ENCODE data around the gene MSANTD3. TPM values are rescaled to one million over a fixed set of nuclear protein-coding genes. Genes with fewer than 3 reads are reported as not detected.

MSANTD3 gene
- total RNA-seq, 1 donor from 2014 or later, result 58.7 TPM

DNA sequence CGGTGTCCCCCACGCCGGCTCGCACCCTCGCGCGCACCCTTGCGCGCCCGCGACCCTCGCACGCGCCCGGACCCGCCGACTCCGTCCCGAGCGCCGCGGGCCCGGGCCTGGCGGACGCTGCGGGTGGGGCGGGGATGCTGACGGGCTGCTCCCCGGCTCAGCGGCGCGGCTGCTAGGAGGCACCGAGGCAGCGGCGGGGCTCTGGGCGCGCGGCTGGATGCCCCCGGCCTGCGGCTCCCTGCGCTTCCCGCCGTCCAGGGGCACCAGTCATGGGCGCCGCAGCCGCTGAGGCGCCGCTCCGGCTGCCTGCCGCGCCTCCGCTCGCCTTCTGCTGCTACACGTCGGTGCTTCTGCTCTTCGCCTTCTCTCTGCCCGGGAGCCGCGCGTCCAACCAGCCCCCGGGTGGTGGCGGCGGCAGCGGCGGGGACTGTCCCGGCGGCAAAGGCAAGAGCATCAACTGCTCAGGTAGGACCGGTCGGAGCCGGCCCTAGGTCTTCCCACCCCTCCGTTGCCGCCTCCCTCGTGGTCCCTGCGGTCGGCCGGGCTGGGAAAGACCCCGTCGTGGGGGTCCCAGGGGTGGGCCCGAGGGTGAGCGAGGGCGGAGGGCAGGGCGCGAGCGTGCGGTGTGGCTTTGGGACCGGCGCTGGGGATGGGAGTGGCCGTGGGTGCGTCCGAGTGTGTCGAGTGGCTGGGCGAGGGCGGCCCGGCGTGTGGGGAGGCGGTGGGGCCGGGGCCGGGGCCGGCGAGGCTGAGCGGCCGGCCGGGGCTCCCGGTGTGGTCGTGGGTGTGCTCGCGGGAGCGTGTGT, 46.5 kb downstream of the MSANTD3 start:
- no peak overlapping the region for H3K27ac Mint-ChIP-seq (ENCODE audit: unreplicated experiment)
- H3K27me3 Mint-ChIP-seq (ENCODE audit: unreplicated experiment), result no peaks in the 10 kb centered on the region
- H3K4me3 Mint-ChIP-seq (ENCODE audit: unreplicated experiment), result peak overlapping the region; percentile 71
- TF ChIP-seq, protein P1, sequence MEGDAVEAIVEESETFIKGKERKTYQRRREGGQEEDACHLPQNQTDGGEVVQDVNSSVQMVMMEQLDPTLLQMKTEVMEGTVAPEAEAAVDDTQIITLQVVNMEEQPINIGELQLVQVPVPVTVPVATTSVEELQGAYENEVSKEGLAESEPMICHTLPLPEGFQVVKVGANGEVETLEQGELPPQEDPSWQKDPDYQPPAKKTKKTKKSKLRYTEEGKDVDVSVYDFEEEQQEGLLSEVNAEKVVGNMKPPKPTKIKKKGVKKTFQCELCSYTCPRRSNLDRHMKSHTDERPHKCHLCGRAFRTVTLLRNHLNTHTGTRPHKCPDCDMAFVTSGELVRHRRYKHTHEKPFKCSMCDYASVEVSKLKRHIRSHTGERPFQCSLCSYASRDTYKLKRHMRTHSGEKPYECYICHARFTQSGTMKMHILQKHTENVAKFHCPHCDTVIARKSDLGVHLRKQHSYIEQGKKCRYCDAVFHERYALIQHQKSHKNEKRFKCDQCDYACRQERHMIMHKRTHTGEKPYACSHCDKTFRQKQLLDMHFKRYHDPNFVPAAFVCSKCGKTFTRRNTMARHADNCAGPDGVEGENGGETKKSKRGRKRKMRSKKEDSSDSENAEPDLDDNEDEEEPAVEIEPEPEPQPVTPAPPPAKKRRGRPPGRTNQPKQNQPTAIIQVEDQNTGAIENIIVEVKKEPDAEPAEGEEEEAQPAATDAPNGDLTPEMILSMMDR (IDR thresholded peaks at IDR 0.05), result no peak
- peak; percentile 85 for DNase-seq (ENCODE audit: extremely low spot score, unreplicated experiment)
- peaks cover 2% of the 10 kb centered on the region for H3K36me3 Mint-ChIP-seq (ENCODE audit: unreplicated experiment)
- no peaks in the 10 kb centered on the region for H3K9me3 Mint-ChIP-seq (ENCODE audit: unreplicated experiment)
- H3K4me1 Mint-ChIP-seq (ENCODE audit: unreplicated experiment), result peaks cover 12% of the 10 kb centered on the region

DNA sequence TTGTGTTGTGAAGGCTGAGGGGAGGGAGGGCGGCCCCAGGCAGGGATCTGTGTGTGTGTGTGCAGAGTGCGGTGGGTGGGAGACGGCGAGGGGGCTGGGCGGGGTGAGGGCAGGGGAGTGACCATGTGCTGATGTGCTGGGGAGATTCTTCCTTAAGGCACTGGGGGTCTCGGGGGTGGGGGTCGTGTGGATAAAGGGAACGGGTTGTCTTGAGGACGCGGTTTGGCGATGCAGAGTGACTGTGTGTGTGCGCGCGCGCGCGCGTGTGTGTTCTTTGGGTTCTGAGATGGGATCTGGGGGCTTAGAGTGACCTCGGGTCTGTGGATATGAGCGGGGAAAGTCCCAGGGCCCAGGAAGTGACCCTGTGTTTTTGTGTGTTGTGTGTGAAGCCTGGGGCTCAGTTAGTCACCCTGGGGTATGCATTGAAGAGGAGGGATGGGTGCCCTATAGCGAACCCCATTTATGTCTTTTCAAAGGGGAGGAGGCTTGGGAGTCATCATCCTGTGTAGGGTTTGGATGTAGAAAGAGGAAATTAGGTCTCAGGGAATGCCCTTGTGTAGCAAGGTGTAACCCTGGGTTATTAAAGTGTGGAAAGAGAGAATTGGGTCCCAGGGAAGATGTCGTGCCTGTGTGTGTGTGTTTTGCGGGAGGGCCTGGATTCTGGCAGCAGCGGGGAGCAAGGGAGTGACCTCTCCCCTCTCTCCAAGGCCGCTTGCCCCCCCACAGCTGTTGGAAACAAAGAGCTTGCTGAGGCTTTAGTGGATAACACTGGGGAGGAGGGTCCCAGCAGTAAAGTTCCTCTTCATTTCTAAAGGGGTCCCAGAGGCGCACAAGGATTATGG, 47.4 kb downstream of the MSANTD3 start:
- no peak overlapping the region for H3K27ac Mint-ChIP-seq (ENCODE audit: unreplicated experiment)
- TF ChIP-seq, protein P1 (IDR thresholded peaks at IDR 0.05), result no peak
- no peaks in the 10 kb centered on the region for H3K36me3 Mint-ChIP-seq (ENCODE audit: unreplicated experiment)
- H3K27me3 Mint-ChIP-seq (ENCODE audit: unreplicated experiment), result no peaks in the 10 kb centered on the region
- H3K4me1 Mint-ChIP-seq (ENCODE audit: unreplicated experiment), result peaks cover 12% of the 10 kb centered on the region
- H3K9me3 Mint-ChIP-seq (ENCODE audit: unreplicated experiment), result no peaks in the 10 kb centered on the region
- DNase-seq (ENCODE audit: extremely low spot score, unreplicated experiment), result no peak
- peak overlapping the region; percentile 71 for H3K4me3 Mint-ChIP-seq (ENCODE audit: unreplicated experiment)

DNA sequence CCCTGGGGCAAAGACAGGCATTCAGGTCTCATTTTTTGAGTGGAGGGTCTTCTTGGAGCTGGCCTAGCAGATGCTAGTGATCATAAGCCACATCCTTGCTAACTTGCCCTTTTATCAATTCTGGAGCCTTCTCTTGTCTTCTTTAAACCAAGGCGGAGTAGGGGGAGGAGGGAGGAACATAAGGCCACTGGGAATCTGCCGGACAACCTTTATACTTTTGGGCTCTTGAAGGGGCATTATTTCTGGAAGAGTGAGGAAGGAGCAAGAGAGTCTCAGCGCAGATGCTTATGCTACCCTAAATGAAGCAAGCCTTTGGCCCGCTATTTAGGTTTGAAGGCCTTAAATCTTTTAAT, 48.0 kb downstream of the MSANTD3 start:
- H3K4me3 Mint-ChIP-seq (ENCODE audit: unreplicated experiment), result peak overlapping the region; percentile 12
- peaks cover 12% of the 10 kb centered on the region for H3K4me1 Mint-ChIP-seq (ENCODE audit: unreplicated experiment)
- no peaks in the 10 kb centered on the region for H3K36me3 Mint-ChIP-seq (ENCODE audit: unreplicated experiment)
- no peak overlapping the region for H3K27ac Mint-ChIP-seq (ENCODE audit: unreplicated experiment)
- TF ChIP-seq, protein P1 (IDR thresholded peaks at IDR 0.05), result no peak
- no peak for DNase-seq (ENCODE audit: extremely low spot score, unreplicated experiment)
- H3K27me3 Mint-ChIP-seq (ENCODE audit: unreplicated experiment), result no peaks in the 10 kb centered on the region
- H3K9me3 Mint-ChIP-seq (ENCODE audit: unreplicated experiment), result no peaks in the 10 kb centered on the region

DNA sequence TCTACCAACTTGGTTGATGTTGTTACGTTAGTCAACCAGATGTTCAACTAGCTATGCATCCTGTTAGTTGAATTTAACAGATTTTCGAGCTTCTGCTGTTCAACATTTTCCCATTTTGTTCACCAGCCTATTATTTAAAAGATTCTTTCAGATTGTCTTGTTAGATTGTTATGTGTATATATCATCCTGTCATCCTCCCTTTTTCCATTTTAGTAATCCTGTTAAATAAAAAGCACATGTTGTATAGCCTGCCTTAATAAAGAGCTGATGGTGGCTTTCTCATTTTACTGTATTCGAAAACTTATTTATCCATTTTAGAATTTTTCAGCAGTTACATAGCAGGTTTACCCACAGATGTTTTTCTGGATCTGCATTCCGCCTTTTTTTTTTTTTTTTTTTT, 50.3 kb downstream of the MSANTD3 start:
- no peaks in the 10 kb centered on the region for H3K27me3 Mint-ChIP-seq (ENCODE audit: unreplicated experiment)

More for the DNA sequence above, 50.3 kb downstream of the MSANTD3 start:
- no peak for DNase-seq (ENCODE audit: extremely low spot score, unreplicated experiment)
- no peaks in the 10 kb centered on the region for H3K36me3 Mint-ChIP-seq (ENCODE audit: unreplicated experiment)
- TF ChIP-seq, protein P1 (IDR thresholded peaks at IDR 0.05), result no peak
- no peak overlapping the region for H3K27ac Mint-ChIP-seq (ENCODE audit: unreplicated experiment)
- peaks cover 12% of the 10 kb centered on the region for H3K4me1 Mint-ChIP-seq (ENCODE audit: unreplicated experiment)
- no peaks in the 10 kb centered on the region for H3K9me3 Mint-ChIP-seq (ENCODE audit: unreplicated experiment)
- H3K4me3 Mint-ChIP-seq (ENCODE audit: unreplicated experiment), result no peak overlapping the region

All from osteocyte (in vitro differentiated cells).